Endothelial cell of umbilical vein (primary cell): ENCODE results near the gene CDCP2. TPM values are rescaled to one million over a fixed set of nuclear protein-coding genes. Genes with fewer than 3 reads are reported as not detected.

Experiments used
- BruUV-seq: library from RNA; stranded (reverse); fragments of 400-500 nt; replicated peaks from 2 replicates; lab custom pipeline; 2021; lab: Mats Ljungman, UMichigan
- CTCF ChIA-PET: fragments of 300-600, 350-600 bp; sonication (Branson Sonifier 250); formaldehyde crosslinking; loops from one replicate; lab custom pipeline; 2021; ENCODE audit warnings: antibody characterized with exemption, inconsistent platforms; lab: Charles Lee
- POLR2A ChIA-PET: fragments of 300-600, 350-600 bp; sonication (Branson Sonifier 250); formaldehyde crosslinking; loops from one replicate; lab custom pipeline; 2021; ENCODE audit warnings: antibody characterized with exemption, inconsistent platforms; lab: Charles Lee
- DNase-seq: peaks from one replicate; pipeline ENCODE4 v3.0.0-alpha.2; 2011; ENCODE audit warnings: low read depth, low spot score
- FAIRE-seq: peaks from 2 replicates; lab custom pipeline; 2011; peaks lifted over from hg19 to GRCh38; lab: Jason Lieb, UNC
- H2AFZ ChIP-seq: 2 replicates; pipeline ENCODE4 v1.6.0; 2012; ENCODE audit warnings: low read depth, low read length, control low read depth, inconsistent platforms
- H3K27ac ChIP-seq: 2 replicates; pipeline ENCODE4 v1.5.1; 2011; ENCODE audit warnings: low read depth, mild to moderate bottlenecking, control low read depth, low read length, moderate library complexity; ENCODE audit not compliant: insufficient read depth
- H3K27me3 ChIP-seq, 2 experiments: 2 replicates each; pipeline versions ENCODE4 v1.6.0 to v1.6.1; 2011; ENCODE audit warnings: low read length in 2 of 2, mixed read lengths in 1 of 2; ENCODE audit not compliant: control insufficient read depth in 2 of 2, insufficient read depth in 2 of 2
- H3K36me3 ChIP-seq, 2 experiments: 2 replicates in 1 of 2; 3 replicates in 1 of 2; pipeline ENCODE4 v1.5.1; 2011; ENCODE audit warnings: low read length in 2 of 2, mild to moderate bottlenecking in 1 of 2, moderate library complexity in 1 of 2; ENCODE audit not compliant: control insufficient read depth in 2 of 2, insufficient read depth in 2 of 2; ENCODE audit errors: extremely low read depth in 1 of 2
- H3K4me1 ChIP-seq: 3 replicates; pipeline ENCODE4 v1.5.1; 2011; ENCODE audit warnings: mild to moderate bottlenecking, low read length; ENCODE audit not compliant: control insufficient read depth, insufficient read depth; ENCODE audit errors: extremely low read depth
- H3K4me2 ChIP-seq: 2 replicates; pipeline ENCODE4 v1.6.1; 2011; ENCODE audit warnings: low read length, control low read depth, mixed read lengths; ENCODE audit not compliant: insufficient read depth
- H3K4me3 ChIP-seq, 3 experiments: fragments of 200-600 bp in 1 of 3; sonication (generic), shearing (Covaris generic) in 1 of 3; replicated peaks in 1 of 3; 2 replicates each; pipeline ENCODE4 v1.5.1; 2011 to 2016; ENCODE audit warnings: control low read depth in 3 of 3, low read length in 3 of 3, mild to moderate bottlenecking in 2 of 3, inconsistent platforms in 1 of 3, low read depth in 1 of 3, moderate library complexity in 1 of 3; ENCODE audit not compliant: insufficient read depth in 1 of 3
- H3K79me2 ChIP-seq: 2 replicates; pipeline ENCODE4 v1.6.0; 2012; ENCODE audit warnings: low read length, inconsistent platforms; ENCODE audit not compliant: control insufficient read depth, insufficient read depth
- H3K9ac ChIP-seq: replicated peaks from 2 replicates; pipeline ENCODE3; 2011; ENCODE audit warnings: low read length, control low read depth; ENCODE audit not compliant: insufficient read depth; ENCODE audit errors: extremely low read depth
- H3K9me1 ChIP-seq: replicated peaks from 3 replicates; pipeline ENCODE4 v1.6.0; 2011; ENCODE audit warnings: mild to moderate bottlenecking, low read length; ENCODE audit not compliant: control insufficient read depth, insufficient read depth; ENCODE audit errors: extremely low read depth
- H3K9me3 ChIP-seq: replicated peaks from 2 replicates; pipeline ENCODE4 v1.5.1; 2012; ENCODE audit warnings: low read length, inconsistent platforms; ENCODE audit not compliant: control insufficient read depth, insufficient read depth
- H4K20me1 ChIP-seq: replicated peaks from 2 replicates; pipeline ENCODE3; 2011; ENCODE audit warnings: mild to moderate bottlenecking, low read length; ENCODE audit not compliant: control insufficient read depth, insufficient read depth; ENCODE audit errors: extremely low read depth
- CTCF ChIP-seq, 2 donors: IDR thresholded peaks; 1 replicate in 1 of 2; 2 replicates in 1 of 2; pipeline ENCODE4 v1.5.1; 2011; ENCODE audit warnings: low read length in 2 of 2, mild to moderate bottlenecking in 2 of 2, moderate library complexity in 2 of 2, control low read depth in 1 of 2, inconsistent platforms in 1 of 2, low read depth in 1 of 2; ENCODE audit not compliant: insufficient read depth in 1 of 2; ENCODE audit errors: extremely low read depth in 1 of 2
- EZH2 ChIP-seq: IDR thresholded peaks from 2 replicates; pipeline ENCODE4 v1.6.1; 2012; ENCODE audit warnings: borderline replicate concordance, low read depth, mild to moderate bottlenecking, moderate library complexity, low read length, inconsistent platforms; ENCODE audit not compliant: severe bottlenecking
- FOS ChIP-seq: IDR thresholded peaks from 2 replicates; pipeline ENCODE4 v1.6.1; 2011; ENCODE audit warnings: mild to moderate bottlenecking, low read length, moderate library complexity, borderline replicate concordance; ENCODE audit not compliant: insufficient read depth
- GATA2 ChIP-seq: IDR thresholded peaks from 2 replicates; pipeline ENCODE4 v1.7.0; 2011; ENCODE audit warnings: low read depth, mild to moderate bottlenecking, moderate library complexity, mixed read lengths, low read length; ENCODE audit not compliant: insufficient read length, insufficient read depth
- JUN ChIP-seq: IDR thresholded peaks from 2 replicates; pipeline ENCODE4 v1.6.1; 2011; ENCODE audit warnings: borderline replicate concordance, low read depth; ENCODE audit not compliant: insufficient read length, insufficient read depth
- MYC ChIP-seq: IDR thresholded peaks from one replicate; pipeline ENCODE4 v1.6.1; 2011; ENCODE audit warnings: mild to moderate bottlenecking, low read depth, low read length
- POLR2A ChIP-seq: IDR thresholded peaks from 2 replicates; pipeline ENCODE4 v1.6.1; 2012; ENCODE audit warnings: low read depth, mild to moderate bottlenecking, control low read depth, low read length
- POLR2AphosphoS5 ChIP-seq: IDR thresholded peaks from 2 replicates; pipeline ENCODE4 v1.6.1; 2012; ENCODE audit warnings: low read depth, mild to moderate bottlenecking, control low read depth, low read length, moderate library complexity; ENCODE audit not compliant: insufficient read depth
- dilution Hi-C: fragments of 300-500 bp; cut with MboI; formaldehyde crosslinking; loops from one replicate; pipeline ENCODE4 v1.15.0; 2019; ENCODE audit warnings: low sequenced_read_pairs; ENCODE audit not compliant: extremely low pct_ligation_motif_present
- intact Hi-C: fragments of 100-400 bp; cut with micrococcal nuclease; formaldehyde crosslinking; loops from one replicate; pipeline ENCODE4 v1.10.0; 2022
- polyA plus RNA-seq, 4 experiments: library from polyadenylated mRNA; depleted of rRNA in 3 of 4; stranded (reverse) in 3 of 4; unstranded in 1 of 4; fragments of >200 nt; gene quantifications; 2 replicates each; pipeline versions ENCODE4 v1.2.1 to v1.2.3, GENCODE V29; 2011 to 2012; ENCODE audit warnings: missing spikeins in 1 of 4
- total RNA-seq: library from RNA; stranded (reverse); gene quantifications from 2 replicates; pipeline ENCODE4 v1.2.3, GENCODE V29; 2021

Gene CDCP2
- total and polyA plus RNA-seq, 2 donors (not counting 3 experiments of a cell fraction or from before 2014, with no cell fraction given) = 0.10 TPM; not detected in 1

GRCh38 chr1:54160351-54160750 is 7.6 kb upstream of the CDCP2 start:
- intact Hi-C loops (no loop called here), dilution Hi-C loops (no loop called here)
- H3K4me3 ChIP-seq = no peak overlapping the region
- TF ChIP-seq MYC (no peak), JUN (no peak), POLR2A (no peak), FOS (no peak), CTCF (IDR thresholded peaks at IDR 0.05; ENCODE audit: extremely low read depth in 1 of 2, insufficient read depth in 1 of 2, low read depth in 1 of 2, low read length in 2 of 2) (no peak), EZH2 (no peak), GATA2 (no peak), POLR2AphosphoS5 (no peak)
- ChIA-PET CTCF (interaction anchor here (1.2 to 1.3 kb wide), 2 partner anchors 13 to 39 kb away, joined by 3 read pairs; no protein-coding TSS in a partner anchor), POLR2A (no interaction called here)
- no peak overlapping the region for H2AFZ ChIP-seq
- no peaks in the 10 kb centered on the region for H3K9me1 ChIP-seq
- no peak for DNase-seq
- no peaks in the 10 kb centered on the region for H3K79me2 ChIP-seq
- H3K27me3 ChIP-seq = no peaks in the 10 kb centered on the region
- no peak for FAIRE-seq
- no peak overlapping the region for H3K4me2 ChIP-seq
- no peaks in the 10 kb centered on the region for H3K4me1 ChIP-seq
- no peaks in the 10 kb centered on the region for H4K20me1 ChIP-seq
- no peak overlapping the region for H3K9ac ChIP-seq
- no peaks in the 10 kb centered on the region for H3K9me3 ChIP-seq
- BruUV-seq = no TSS peak
- no peak overlapping the region for H3K27ac ChIP-seq
- H3K36me3 ChIP-seq = no peaks in the 10 kb centered on the region
